ENCODE data around the gene ABHD16A. TPM values are rescaled to one million over a fixed set of nuclear protein-coding genes. Genes with fewer than 3 reads are reported as not detected.

The ABHD16A gene
- total RNA-seq (2012; rRNA removed): 36.0 and 37.4 TPM in 2 replicates

DNA sequence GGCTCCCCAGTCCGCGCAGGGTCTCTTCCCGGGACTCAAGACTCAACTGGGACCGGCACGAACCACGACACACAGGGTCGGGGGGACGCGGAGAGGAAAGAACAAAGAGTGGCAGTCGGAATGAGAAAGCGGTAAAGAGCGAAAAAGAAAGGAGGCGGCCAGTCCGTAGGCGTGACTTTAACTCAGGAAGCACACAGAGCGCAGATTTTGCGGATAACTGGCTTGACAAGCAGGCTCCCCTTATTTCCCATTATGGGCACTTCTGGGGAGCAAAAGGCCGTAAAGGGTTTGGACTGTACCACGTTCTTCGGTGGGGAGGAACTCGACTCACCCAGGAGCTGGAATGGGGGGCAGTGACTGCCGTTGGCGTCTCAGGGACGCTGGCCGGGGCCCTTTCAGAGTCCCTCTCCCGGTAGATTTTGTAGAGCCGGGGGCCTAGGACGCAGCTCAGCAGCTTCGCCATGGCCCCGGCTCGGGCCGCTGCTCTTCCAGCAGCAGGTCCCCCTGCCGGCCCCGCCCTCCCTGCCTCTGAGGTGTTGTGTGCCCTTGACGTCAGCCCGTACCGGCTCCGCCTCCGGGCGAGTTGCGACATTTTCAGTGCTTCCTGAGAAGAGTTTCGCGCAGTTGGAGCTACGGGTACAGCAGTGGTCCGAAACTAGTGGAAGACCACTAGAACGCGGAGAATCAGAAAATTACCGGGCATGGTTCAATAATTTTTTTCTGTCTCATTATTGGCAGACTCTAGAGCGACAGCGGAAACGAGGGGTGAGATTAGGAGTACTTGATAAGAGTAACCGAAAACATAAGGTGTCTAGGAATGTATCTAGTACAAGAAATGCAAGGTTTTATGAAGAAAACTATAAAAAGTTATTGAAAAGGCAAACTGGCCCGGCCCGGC, at the start of gene ABHD16A:
ABHD16A (minus strand) TSS at position 506 of the 898 bp plus-strand sequence; CDS start at position 463, 43 bp downstream.
- H3K4me3 ChIP-seq (ENCODE audit: low read length): peak within 1 kb of the TSS; percentile 91
- peaks cover 21% of the 10 kb centered on the region for H3K4me1 ChIP-seq (ENCODE audit: control insufficient read depth, insufficient read depth, low read length)
- peak within 1 kb of the TSS; percentile 80 for H3K4me2 ChIP-seq (ENCODE audit: low read length)
- H3K9me3 ChIP-seq (replicated peaks; ENCODE audit: low read length): no peaks in the 10 kb centered on the region
- H3K36me3 ChIP-seq (ENCODE audit: insufficient read depth, low read length): peaks cover 4% of the 10 kb centered on the region
- H3K27me3 ChIP-seq (ENCODE audit: control insufficient read depth, insufficient read depth, low read length): no peaks in the 10 kb centered on the region
- peak within 1 kb of the TSS; percentile 95 for H3K9ac ChIP-seq (ENCODE audit: low read depth, low read length)

- H3K4me3 ChIP-seq (ENCODE audit: low read length): no peak overlapping the region
- H3K4me2 ChIP-seq (ENCODE audit: low read length): peak overlapping the region; percentile 60
- H3K9ac ChIP-seq (ENCODE audit: low read depth, low read length): no peak overlapping the region
- peaks cover 15% of the 10 kb centered on the region for H3K4me1 ChIP-seq (ENCODE audit: control insufficient read depth, insufficient read depth, low read length)
- no peaks in the 10 kb centered on the region for H3K9me3 ChIP-seq (replicated peaks; ENCODE audit: low read length)
- H3K27me3 ChIP-seq (ENCODE audit: control insufficient read depth, insufficient read depth, low read length): no peaks in the 10 kb centered on the region
- peaks cover 6% of the 10 kb centered on the region for H3K36me3 ChIP-seq (ENCODE audit: insufficient read depth, low read length)
Measured at GRCh38 chr6:31752739-31753319, 49.7 kb upstream of the ABHD16A start.

GRCh38 chr6:31750411-31751022, 47.4 kb upstream of the ABHD16A start:
- Histone ChIP-seq H3K36me3 (ENCODE audit: insufficient read depth, low read length) (peaks cover 6% of the 10 kb centered on the region), H3K4me1 (ENCODE audit: control insufficient read depth, insufficient read depth, low read length) (peaks cover 15% of the 10 kb centered on the region), H3K9me3 (replicated peaks; ENCODE audit: low read length) (no peaks in the 10 kb centered on the region), H3K27me3 (ENCODE audit: control insufficient read depth, insufficient read depth, low read length) (no peaks in the 10 kb centered on the region), H3K9ac (ENCODE audit: low read depth, low read length) (no peak overlapping the region), H3K4me3 (ENCODE audit: low read length) (no peak overlapping the region), H3K4me2 (ENCODE audit: low read length) (no peak overlapping the region)

DNA sequence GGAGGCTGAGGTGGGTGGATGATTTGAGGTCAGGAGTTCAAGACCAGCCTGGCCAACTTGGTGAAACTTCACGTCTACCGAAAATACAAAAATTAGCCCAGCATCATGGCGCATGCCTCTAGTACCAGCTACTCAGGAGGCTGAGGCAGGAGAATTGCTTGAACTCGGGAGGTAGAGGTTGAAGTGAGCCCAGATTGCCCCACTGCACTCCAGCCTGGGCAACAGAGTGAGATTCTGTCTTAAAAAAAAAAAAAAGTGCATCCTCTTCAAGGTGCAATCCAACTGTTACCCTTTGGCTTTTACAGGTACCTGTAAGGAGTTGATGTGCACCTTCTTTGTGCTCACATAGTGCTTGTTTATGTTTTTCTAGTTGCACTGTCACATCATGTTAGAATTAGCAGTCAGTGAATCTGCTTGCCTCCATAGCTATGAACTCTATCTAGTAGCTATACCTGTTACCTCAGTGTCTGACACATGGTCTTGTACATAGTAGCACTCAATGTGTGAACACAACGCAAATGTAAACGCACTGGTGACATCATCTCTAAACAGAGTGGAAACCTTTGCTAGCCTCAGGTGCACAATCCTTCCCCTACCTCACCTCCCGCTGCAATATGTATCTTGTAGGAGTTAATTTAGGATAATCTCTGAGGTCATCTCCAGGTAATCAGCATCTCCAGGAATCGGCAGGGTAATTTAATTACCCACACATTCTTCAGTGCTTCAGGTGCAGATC, 46.3 kb upstream of the ABHD16A start:
- peaks cover 6% of the 10 kb centered on the region for H3K36me3 ChIP-seq (ENCODE audit: insufficient read depth, low read length)
- peaks cover 15% of the 10 kb centered on the region for H3K4me1 ChIP-seq (ENCODE audit: control insufficient read depth, insufficient read depth, low read length)
- H3K9me3 ChIP-seq (replicated peaks; ENCODE audit: low read length): no peaks in the 10 kb centered on the region
- H3K4me3 ChIP-seq (ENCODE audit: low read length): no peak overlapping the region
- H3K9ac ChIP-seq (ENCODE audit: low read depth, low read length): no peak overlapping the region
- H3K27me3 ChIP-seq (ENCODE audit: control insufficient read depth, insufficient read depth, low read length): no peaks in the 10 kb centered on the region
- H3K4me2 ChIP-seq (ENCODE audit: low read length): no peak overlapping the region

DNA sequence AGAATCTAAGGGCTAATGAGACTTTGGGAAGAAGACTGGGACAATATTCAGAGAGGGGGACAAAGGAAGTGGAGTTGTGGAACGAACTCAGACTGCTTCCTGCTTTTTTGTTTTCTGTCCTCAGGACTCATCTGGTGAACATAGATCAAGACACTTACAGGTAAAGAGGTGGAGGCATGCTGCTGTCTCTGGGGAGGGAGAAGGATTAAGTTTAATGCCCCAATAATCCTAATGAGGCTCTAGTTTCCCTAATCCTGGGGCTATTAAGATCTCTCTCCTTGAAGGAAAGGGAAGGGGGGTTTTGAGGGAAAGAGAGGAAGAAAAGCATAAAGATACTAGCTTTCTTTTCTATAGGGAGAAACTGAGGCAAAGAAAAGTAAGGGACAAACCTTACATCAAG, 41.3 kb upstream of the ABHD16A start:
- Histone ChIP-seq H3K4me2 (ENCODE audit: low read length) (no peak overlapping the region), H3K9me3 (replicated peaks; ENCODE audit: low read length) (no peaks in the 10 kb centered on the region), H3K36me3 (ENCODE audit: insufficient read depth, low read length) (peaks cover 11% of the 10 kb centered on the region), H3K27me3 (ENCODE audit: control insufficient read depth, insufficient read depth, low read length) (no peaks in the 10 kb centered on the region), H3K9ac (ENCODE audit: low read depth, low read length) (no peak overlapping the region), H3K4me3 (ENCODE audit: low read length) (no peak overlapping the region), H3K4me1 (ENCODE audit: control insufficient read depth, insufficient read depth, low read length) (peaks cover under 1% of the 10 kb centered on the region)

DNA sequence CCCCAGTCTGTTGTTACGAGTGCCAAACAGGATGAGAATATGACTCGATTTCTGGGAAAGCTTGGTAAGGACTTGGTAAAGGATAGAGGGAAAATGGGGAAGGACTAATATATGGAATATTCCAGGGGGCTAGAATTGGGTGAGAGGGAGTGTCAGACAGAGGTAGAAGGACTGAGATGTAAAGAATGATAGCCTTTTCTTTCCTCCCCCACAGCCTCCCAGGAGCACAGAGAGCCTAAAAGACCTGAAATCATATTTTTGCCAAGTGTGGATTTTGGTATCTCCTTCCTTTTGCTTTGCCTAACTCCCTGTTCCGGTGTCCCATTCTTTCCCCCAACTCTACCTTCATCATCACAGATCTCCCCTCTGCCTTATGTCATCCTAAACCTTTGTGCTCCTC, 39.8 kb upstream of the ABHD16A start:
- peaks cover 14% of the 10 kb centered on the region for H3K4me1 ChIP-seq (ENCODE audit: control insufficient read depth, insufficient read depth, low read length)
- no peaks in the 10 kb centered on the region for H3K9me3 ChIP-seq (replicated peaks; ENCODE audit: low read length)
- H3K4me3 ChIP-seq (ENCODE audit: low read length): no peak overlapping the region
- no peaks in the 10 kb centered on the region for H3K27me3 ChIP-seq (ENCODE audit: control insufficient read depth, insufficient read depth, low read length)
- H3K36me3 ChIP-seq (ENCODE audit: insufficient read depth, low read length): peaks cover 9% of the 10 kb centered on the region
- H3K9ac ChIP-seq (ENCODE audit: low read depth, low read length): no peak overlapping the region
- no peak overlapping the region for H3K4me2 ChIP-seq (ENCODE audit: low read length)

GRCh38 chr6:31741815-31742214, 38.7 kb upstream of the ABHD16A start:
- Histone ChIP-seq H3K27me3 (ENCODE audit: control insufficient read depth, insufficient read depth, low read length) (no peaks in the 10 kb centered on the region), H3K9ac (ENCODE audit: low read depth, low read length) (no peak overlapping the region), H3K4me3 (ENCODE audit: low read length) (no peak overlapping the region), H3K36me3 (ENCODE audit: insufficient read depth, low read length) (peaks cover 8% of the 10 kb centered on the region), H3K4me2 (ENCODE audit: low read length) (no peak overlapping the region), H3K9me3 (replicated peaks; ENCODE audit: low read length) (no peaks in the 10 kb centered on the region), H3K4me1 (ENCODE audit: control insufficient read depth, insufficient read depth, low read length) (peaks cover 24% of the 10 kb centered on the region)

- Histone ChIP-seq H3K36me3 (ENCODE audit: insufficient read depth, low read length) (peaks cover 8% of the 10 kb centered on the region), H3K4me1 (ENCODE audit: control insufficient read depth, insufficient read depth, low read length) (peaks cover 28% of the 10 kb centered on the region), H3K9me3 (replicated peaks; ENCODE audit: low read length) (no peaks in the 10 kb centered on the region), H3K9ac (ENCODE audit: low read depth, low read length) (peak overlapping the region; percentile 90), H3K4me3 (ENCODE audit: low read length) (peak overlapping the region; percentile 95), H3K4me2 (ENCODE audit: low read length) (peak overlapping the region; percentile 97), H3K27me3 (ENCODE audit: control insufficient read depth, insufficient read depth, low read length) (no peaks in the 10 kb centered on the region)
Measured at GRCh38 chr6:31740397-31741223, 37.5 kb upstream of the ABHD16A start.

- peak within 1 kb of the TSS; percentile 95 for H3K4me3 ChIP-seq (ENCODE audit: low read length)
- peak within 1 kb of the TSS; percentile 90 for H3K9ac ChIP-seq (ENCODE audit: low read depth, low read length)
- no peaks in the 10 kb centered on the region for H3K9me3 ChIP-seq (replicated peaks; ENCODE audit: low read length)
- H3K4me2 ChIP-seq (ENCODE audit: low read length): peak within 1 kb of the TSS; percentile 97
- H3K4me1 ChIP-seq (ENCODE audit: control insufficient read depth, insufficient read depth, low read length): peaks cover 28% of the 10 kb centered on the region
- peaks cover 8% of the 10 kb centered on the region for H3K36me3 ChIP-seq (ENCODE audit: insufficient read depth, low read length)
- no peaks in the 10 kb centered on the region for H3K27me3 ChIP-seq (ENCODE audit: control insufficient read depth, insufficient read depth, low read length)
Measured at GRCh38 chr6:31739639-31740396, 36.7 kb upstream of the ABHD16A start, which contains the start of gene MSH5. MSH5 (plus strand) TSS chr6:31740005; CDS start chr6:31740467, 462 bp downstream.

Measured in skeletal muscle satellite cell (primary cell).